HepG2 (cell line): Measurements from ENCODE around the gene TFEB. TPM values are rescaled to one million over a fixed set of nuclear protein-coding genes. Genes with fewer than 3 reads are reported as not detected.

Experiments used
- CBFB ChIP-seq: sonication (generic); formaldehyde crosslinking; IDR thresholded peaks from 2 replicates; pipeline ENCODE4 v1.4.0; 2020; ENCODE audit warnings: missing genetic modification reagents
- DR1 ChIP-seq: sonication (generic); formaldehyde crosslinking; IDR thresholded peaks from 2 replicates; pipeline ENCODE4 v1.8.0; 2021; ENCODE audit warnings: mild to moderate bottlenecking, missing genetic modification reagents, inconsistent platforms
- FOXP1 ChIP-seq, 2 experiments: fragments of 450-650 bp in 1 of 2; IDR thresholded peaks; 2 replicates each; pipeline ENCODE4 v1.6.1; 2017 to 2018; ENCODE audit warnings: antibody characterized with exemption in 1 of 2
- HDAC2 ChIP-seq: sonication (generic); formaldehyde crosslinking; IDR thresholded peaks from 2 replicates; pipeline ENCODE4 v1.4.0; 2020; ENCODE audit warnings: missing genetic modification reagents
- JDP2 ChIP-seq: sonication (generic); formaldehyde crosslinking; IDR thresholded peaks from 2 replicates; pipeline ENCODE4 v1.8.1; 2022; ENCODE audit warnings: missing genetic modification reagents, borderline replicate concordance
- KIAA2018 ChIP-seq: sonication (generic); formaldehyde crosslinking; IDR thresholded peaks from 2 replicates; pipeline ENCODE4 v1.5.0; 2020; ENCODE audit warnings: mild to moderate bottlenecking, missing genetic modification reagents, borderline replicate concordance
- MTERF4 ChIP-seq: sonication (generic); formaldehyde crosslinking; IDR thresholded peaks from 2 replicates; pipeline ENCODE4 v1.8.0; 2023; ENCODE audit warnings: mild to moderate bottlenecking, missing genetic modification reagents
- RNF219 ChIP-seq: sonication (generic); formaldehyde crosslinking; IDR thresholded peaks from 2 replicates; pipeline ENCODE4 v1.5.0; 2020; ENCODE audit warnings: mild to moderate bottlenecking, missing genetic modification reagents
- RORA ChIP-seq: sonication (generic); formaldehyde crosslinking; IDR thresholded peaks from 2 replicates; pipeline ENCODE4 v1.5.0; 2020; ENCODE audit warnings: mild to moderate bottlenecking, missing genetic modification reagents, moderate library complexity
- ZBTB20 ChIP-seq: sonication (generic); formaldehyde crosslinking; IDR thresholded peaks from 2 replicates; pipeline ENCODE4 v1.8.1; 2023; ENCODE audit warnings: missing genetic modification reagents, low read depth, mild to moderate bottlenecking, borderline replicate concordance
- ZBTB3 ChIP-seq: sonication (generic); formaldehyde crosslinking; IDR thresholded peaks from 2 replicates; pipeline ENCODE4 v1.4.0; 2020; ENCODE audit warnings: low read depth, mild to moderate bottlenecking, moderate library complexity, missing genetic modification reagents, borderline replicate concordance
- ZMYM3 ChIP-seq: sonication (generic); formaldehyde crosslinking; IDR thresholded peaks from 2 replicates; pipeline ENCODE4 v1.5.1; 2020; ENCODE audit warnings: mild to moderate bottlenecking, missing genetic modification reagents
- ZNF230 ChIP-seq: sonication (generic); formaldehyde crosslinking; IDR thresholded peaks from 2 replicates; pipeline ENCODE4 v1.4.0; 2020; ENCODE audit warnings: mild to moderate bottlenecking, missing genetic modification reagents
- ZNF530 ChIP-seq: sonication (generic); formaldehyde crosslinking; IDR thresholded peaks from 2 replicates; pipeline ENCODE4 v1.5.0; 2020; ENCODE audit warnings: low read depth, mild to moderate bottlenecking, missing genetic modification reagents
- ZNF639 ChIP-seq: conservative IDR thresholded peaks from 2 replicates; pipeline ENCODE4 v1.6.1; 2018; ENCODE audit warnings: missing genetic modification reagents
- polyA plus RNA-seq, 8 experiments: library from polyadenylated mRNA; depleted of rRNA in 3 of 8; stranded (reverse) in 7 of 8; unstranded in 1 of 8; fragments of >200 nt; fragmentation: Illumina TruSeq in 4 of 8; extraction: Trizol in 4 of 8; gene quantifications; 2 replicates each; pipeline versions ENCODE4 v1.2.1 to v1.2.3, GENCODE V29; 2011 to 2016; ENCODE audit warnings: low read depth in 4 of 8, missing spikeins in 1 of 8, mixed read lengths in 1 of 8; ENCODE audit not compliant: insufficient read depth in 1 of 8
- total RNA-seq, 5 experiments: library from RNA; depleted of rRNA; stranded (reverse); fragments of >200 nt; fragmentation: Illumina TruSeq; extraction: Trizol; gene quantifications; 2 replicates each; pipeline ENCODE4 v1.2.3, GENCODE V29; 2016; ENCODE audit warnings: low read depth in 1 of 5

Gene TFEB
- total and polyA plus RNA-seq, 2 of the 13 experiments (the other 11 are each of a cell fraction or from before 2014, with no cell fraction given) = 13.3 to 18.7 TPM

GRCh38 chr6:41723530-41724227 lies 11.7 kb downstream of the TFEB start (continued):
- TF ChIP-seq KIAA2018 = no peak
- 0 out of 2 replicates have a peak, but pooled peaks have one; percentile 58 for TF ChIP-seq CBFB
- TF ChIP-seq ZBTB3 (CRISPR knock-in tag) = no peak
- TF ChIP-seq JDP2 = no peak
- no peak; the same call in 1 of the 2 replicates for TF ChIP-seq ZNF639 (CRISPR knock-in tag)
- peak; percentile 57; the same call in 1 of the 2 replicates for TF ChIP-seq DR1 (CRISPR knock-in tag)
- TF ChIP-seq ZBTB20 (CRISPR knock-in tag) = peak; percentile 23; the same call in 1 of the 2 replicates
- TF ChIP-seq FOXP1 (IDR thresholded peaks at IDR 0.05) = no peak
- peak; percentile 40; the same call in 1 of the 2 replicates for TF ChIP-seq FOXP1 (CRISPR knock-in tag; IDR thresholded peaks at IDR 0.05)
- TF ChIP-seq ZMYM3 (CRISPR knock-in tag) = peak; percentile 82; the same call in 1 of the 2 replicates
- no peak for TF ChIP-seq MTERF4 (CRISPR knock-in tag)
- no peak for TF ChIP-seq RNF219
- peak; percentile 83; the same call in 1 of the 2 replicates for TF ChIP-seq HDAC2 (CRISPR knock-in tag)
- TF ChIP-seq RORA (CRISPR knock-in tag) = no peak
- TF ChIP-seq ZNF230 (CRISPR knock-in tag) = no peak
- TF ChIP-seq ZNF530 (CRISPR knock-in tag) = no peak
